ENCODE measurements around the gene LHPP. TPM values are rescaled to one million over a fixed set of nuclear protein-coding genes. Genes with fewer than 3 reads are reported as not detected.
A peak's percentile ranks its signal among the peaks of the same experiment; 100 is the strongest.

The LHPP gene
- total RNA-seq, 1 donor from 2014 or later, result 22.9 TPM

DNA sequence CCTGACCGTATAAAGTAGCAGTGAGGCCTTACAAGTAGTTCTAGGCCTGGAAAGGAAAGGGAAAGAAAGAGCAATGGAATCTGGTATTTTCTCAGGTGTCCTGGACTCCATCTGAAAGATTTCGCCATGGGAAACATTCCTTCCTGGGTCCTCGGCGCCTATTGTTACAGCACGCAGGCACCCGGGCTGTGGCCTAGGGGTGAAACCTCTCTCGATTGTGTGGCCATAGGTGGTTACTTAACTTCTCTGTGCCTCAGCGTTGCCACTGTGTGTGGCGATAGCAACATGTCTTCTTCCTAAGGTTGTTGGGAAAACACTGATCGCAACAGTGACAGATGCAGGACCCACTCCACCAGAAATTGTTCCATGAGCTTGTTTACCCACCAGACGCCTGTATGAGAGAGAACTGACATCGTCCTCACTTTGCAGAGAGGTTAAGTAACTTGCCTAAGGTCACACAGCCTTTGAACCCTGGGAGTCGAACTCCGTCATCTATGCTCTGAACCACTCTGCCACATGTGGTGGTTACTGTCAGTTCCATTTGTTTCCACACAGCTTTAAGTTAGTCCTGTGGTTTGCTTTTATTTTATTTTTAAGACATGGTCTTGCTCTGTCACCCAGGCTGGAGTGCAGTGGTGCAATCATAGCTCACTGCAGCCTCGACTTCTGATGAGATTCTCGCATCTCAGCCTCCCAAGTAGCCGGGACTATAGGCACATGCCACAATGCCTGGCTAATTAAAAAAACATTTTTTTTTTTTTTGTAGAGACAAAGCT, 73.4 kb downstream of the LHPP start:
- intact Hi-C loops (cut with micrococcal nuclease), result loop anchor here (1.0 to 10.0 kb wide), 8 partner anchors 30 to 543 kb away; no protein-coding TSS in a partner anchor
- POLR2A ChIA-PET, result interaction anchor here (0.6 to 9.2 kb wide), 33 partner anchors 10 to 511 kb away, joined by 3 to 134 read pairs (median 4); partner anchors contain the start of genes EEF1AKMT2, FAM53B and LHPP
- Mint-ChIP-seq H3K27ac (peak overlapping the region; percentile 87), H3K36me3 (ENCODE audit: low read depth) (no peaks in the 10 kb centered on the region), H3K4me1 (peaks cover 94% of the 10 kb centered on the region), H3K27me3 (no peaks in the 10 kb centered on the region), H3K4me3 (peak overlapping the region; percentile 45), H3K9me3 (no peaks in the 10 kb centered on the region)
- no peak for DNase-seq
- TF ChIP-seq, protein P1, sequence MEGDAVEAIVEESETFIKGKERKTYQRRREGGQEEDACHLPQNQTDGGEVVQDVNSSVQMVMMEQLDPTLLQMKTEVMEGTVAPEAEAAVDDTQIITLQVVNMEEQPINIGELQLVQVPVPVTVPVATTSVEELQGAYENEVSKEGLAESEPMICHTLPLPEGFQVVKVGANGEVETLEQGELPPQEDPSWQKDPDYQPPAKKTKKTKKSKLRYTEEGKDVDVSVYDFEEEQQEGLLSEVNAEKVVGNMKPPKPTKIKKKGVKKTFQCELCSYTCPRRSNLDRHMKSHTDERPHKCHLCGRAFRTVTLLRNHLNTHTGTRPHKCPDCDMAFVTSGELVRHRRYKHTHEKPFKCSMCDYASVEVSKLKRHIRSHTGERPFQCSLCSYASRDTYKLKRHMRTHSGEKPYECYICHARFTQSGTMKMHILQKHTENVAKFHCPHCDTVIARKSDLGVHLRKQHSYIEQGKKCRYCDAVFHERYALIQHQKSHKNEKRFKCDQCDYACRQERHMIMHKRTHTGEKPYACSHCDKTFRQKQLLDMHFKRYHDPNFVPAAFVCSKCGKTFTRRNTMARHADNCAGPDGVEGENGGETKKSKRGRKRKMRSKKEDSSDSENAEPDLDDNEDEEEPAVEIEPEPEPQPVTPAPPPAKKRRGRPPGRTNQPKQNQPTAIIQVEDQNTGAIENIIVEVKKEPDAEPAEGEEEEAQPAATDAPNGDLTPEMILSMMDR (IDR thresholded peaks at IDR 0.05), result no peak
- CTCF ChIA-PET, result interaction anchor here (0.5 to 15.9 kb wide), 30 partner anchors 9 to 292 kb away, joined by 3 to 307 read pairs (median 5); partner anchors contain the start of genes ABRAXAS2 and FAM53B
- ATAC-seq (ENCODE audit: low read depth), result no peak

DNA sequence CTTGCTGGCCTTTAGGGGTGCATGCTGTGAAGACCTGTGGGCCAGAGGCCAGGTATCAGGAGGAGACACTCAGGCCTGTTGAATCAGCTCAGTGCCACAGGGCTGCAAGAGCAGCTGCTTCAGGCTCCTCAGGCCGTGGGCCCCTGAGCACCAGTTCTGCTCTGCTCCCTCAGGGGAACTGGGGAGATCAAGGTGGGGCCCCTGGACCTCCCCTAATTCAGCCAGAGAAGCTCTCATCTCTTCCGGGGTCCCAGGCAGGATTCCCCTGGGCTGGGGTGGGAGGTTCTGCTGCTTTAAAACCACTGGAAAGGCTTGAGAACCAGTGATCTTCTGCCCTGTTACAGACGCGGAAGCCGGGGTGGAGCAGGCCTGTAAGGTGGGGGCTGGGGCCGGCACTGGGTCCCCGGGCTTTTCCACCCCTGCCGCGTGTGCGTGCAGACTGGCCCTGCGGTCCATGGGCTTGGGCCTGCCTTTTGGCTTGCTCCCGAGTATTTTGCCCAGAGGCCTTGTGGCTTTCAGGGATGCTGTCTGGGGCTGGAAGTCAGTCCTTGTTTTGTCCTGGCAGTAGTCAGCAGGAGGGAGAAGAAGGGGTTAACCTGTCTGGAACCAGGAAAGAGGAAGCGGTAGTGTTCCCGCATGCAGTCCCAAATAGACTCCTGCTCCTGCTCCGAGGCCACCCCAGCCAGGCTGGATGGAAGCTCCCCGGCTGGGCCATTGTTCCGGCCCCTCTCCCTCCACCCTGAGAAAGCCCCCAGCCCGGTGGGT, 74.3 kb downstream of the LHPP start:
- Mint-ChIP-seq H3K9me3 (no peaks in the 10 kb centered on the region), H3K4me1 (peaks cover 93% of the 10 kb centered on the region), H3K27ac (peak overlapping the region; percentile 87), H3K4me3 (peak overlapping the region; percentile 47), H3K27me3 (no peaks in the 10 kb centered on the region), H3K36me3 (ENCODE audit: low read depth) (no peaks in the 10 kb centered on the region)
- TF ChIP-seq, protein P1 (IDR thresholded peaks at IDR 0.05), result no peak
- ATAC-seq (ENCODE audit: low read depth) (peak; percentile 32), DNase-seq (no peak)
- intact Hi-C loops (cut with micrococcal nuclease), result loop anchor here (2.0 to 10.0 kb wide), 2 partner anchors 29 to 529 kb away; no protein-coding TSS in a partner anchor
- ChIA-PET CTCF (interaction anchor here (0.9 to 15.9 kb wide), 18 partner anchors 8 to 212 kb away, joined by 3 to 307 read pairs (median 5); partner anchors contain the start of gene FAM53B), POLR2A (interaction anchor here (0.6 to 9.2 kb wide), 27 partner anchors 9 to 266 kb away, joined by 3 to 134 read pairs (median 5); partner anchors contain the start of genes ABRAXAS2, EEF1AKMT2 and FAM53B)

DNA sequence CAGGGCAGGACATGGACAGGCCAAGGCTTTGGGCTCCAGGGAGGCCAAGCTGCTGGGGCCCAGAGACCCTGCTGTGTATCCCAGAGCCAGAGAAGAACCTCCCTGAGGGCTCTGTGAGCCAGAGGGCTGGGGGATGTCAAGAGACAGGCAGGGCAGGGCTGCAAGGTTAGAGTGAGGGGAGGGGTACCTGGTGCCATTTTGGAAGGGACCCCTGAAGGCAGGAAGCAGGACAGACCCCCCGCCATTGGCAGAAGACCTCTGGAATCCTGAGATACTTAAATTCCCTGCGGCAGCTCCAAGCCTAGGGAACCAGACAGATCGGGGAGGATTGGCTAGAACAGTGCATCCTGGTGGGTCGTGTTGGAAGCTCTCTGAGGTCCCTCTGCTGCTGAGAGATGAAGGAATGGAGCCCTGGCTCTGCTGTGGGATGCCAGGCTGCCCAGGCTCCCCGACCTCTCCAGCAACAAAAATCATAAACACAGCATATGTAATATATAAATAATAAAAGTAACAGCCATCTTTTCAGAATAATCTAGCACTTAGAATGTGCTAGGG, 75.0 kb downstream of the LHPP start:
- H3K27me3 Mint-ChIP-seq, result no peaks in the 10 kb centered on the region
- DNase-seq (no peak), ATAC-seq (ENCODE audit: low read depth) (no peak)
- ChIA-PET CTCF (interaction anchor here (1.5 to 15.9 kb wide), 5 partner anchors 11 to 211 kb away, joined by 5 to 307 read pairs (median 29); partner anchors contain the start of gene FAM53B), POLR2A (interaction anchor here (0.6 to 9.2 kb wide), 13 partner anchors 9 to 209 kb away, joined by 3 to 134 read pairs (median 8); partner anchors contain the start of gene FAM53B)
- TF ChIP-seq, protein P1 (IDR thresholded peaks at IDR 0.05), result no peak
- no peaks in the 10 kb centered on the region for H3K36me3 Mint-ChIP-seq (ENCODE audit: low read depth)
- no peaks in the 10 kb centered on the region for H3K9me3 Mint-ChIP-seq
- H3K4me1 Mint-ChIP-seq, result peaks cover 93% of the 10 kb centered on the region
- intact Hi-C loops (cut with micrococcal nuclease), result loop anchor here (10.0 kb wide), 1 partner anchor 528 kb away; no protein-coding TSS in a partner anchor
- no peak overlapping the region for H3K4me3 Mint-ChIP-seq
- H3K27ac Mint-ChIP-seq, result peak overlapping the region; percentile 87

DNA sequence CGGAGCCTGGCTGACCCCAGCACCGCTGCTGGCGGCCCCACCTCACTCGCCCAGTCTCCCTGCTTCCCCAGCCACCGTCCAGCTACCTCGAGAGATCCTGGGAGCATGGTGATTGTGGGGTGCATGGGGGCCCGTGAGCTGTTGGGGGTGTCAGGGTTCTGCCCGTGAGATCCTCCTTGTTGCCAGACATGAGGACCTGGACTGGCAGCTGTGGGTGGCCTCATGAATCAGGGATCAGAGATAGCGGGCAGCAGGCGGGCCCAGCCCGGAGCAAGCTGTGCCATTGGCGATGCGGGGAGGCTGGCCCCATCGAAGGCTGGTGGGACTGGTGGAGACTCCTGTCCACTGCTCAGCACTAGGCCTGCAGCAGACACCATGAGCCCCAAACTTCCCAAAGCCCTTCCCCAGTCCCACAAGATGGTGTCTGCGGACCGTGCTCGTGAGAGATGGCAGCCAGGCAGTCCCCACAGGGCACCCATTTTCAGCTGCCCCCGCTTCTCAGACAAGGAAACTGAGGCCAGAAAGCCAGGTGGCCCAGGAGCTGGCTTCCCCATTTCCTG, 75.6 kb downstream of the LHPP start:
- H3K27ac Mint-ChIP-seq, result peak overlapping the region; percentile 87
- no peaks in the 10 kb centered on the region for H3K36me3 Mint-ChIP-seq (ENCODE audit: low read depth)
- intact Hi-C loops (cut with micrococcal nuclease), result loop anchor here (10.0 kb wide), 1 partner anchor 528 kb away; no protein-coding TSS in a partner anchor
- ChIA-PET CTCF (interaction anchor here (1.4 to 15.9 kb wide), 4 partner anchors 10 to 211 kb away, joined by 3 to 307 read pairs (median 63); partner anchors contain the start of gene FAM53B), POLR2A (interaction anchor here (3.9 to 9.2 kb wide), 5 partner anchors 65 to 208 kb away, joined by 43 to 134 read pairs (median 64); partner anchors contain the start of gene FAM53B)
- H3K4me1 Mint-ChIP-seq, result peaks cover 91% of the 10 kb centered on the region
- H3K9me3 Mint-ChIP-seq, result no peaks in the 10 kb centered on the region
- H3K4me3 Mint-ChIP-seq, result no peak overlapping the region
- no peaks in the 10 kb centered on the region for H3K27me3 Mint-ChIP-seq
- DNase-seq (no peak), ATAC-seq (ENCODE audit: low read depth) (no peak)
- TF ChIP-seq, protein P1 (IDR thresholded peaks at IDR 0.05), result no peak

Data from activated B cell treated with CpG ODN at 0.5 μM for 24 hours (primary cell).